GM19438 (cell line): ENCODE data around the gene GCN1.

ENCODE experiments used
- ATAC-seq: cut with Tn5 transposase; IDR thresholded peaks from one replicate; pipeline ENCODE4 v1.9.1; 2021; ENCODE audit warnings: low read depth; ENCODE audit not compliant: unreplicated experiment

Gene GCN1

DNA sequence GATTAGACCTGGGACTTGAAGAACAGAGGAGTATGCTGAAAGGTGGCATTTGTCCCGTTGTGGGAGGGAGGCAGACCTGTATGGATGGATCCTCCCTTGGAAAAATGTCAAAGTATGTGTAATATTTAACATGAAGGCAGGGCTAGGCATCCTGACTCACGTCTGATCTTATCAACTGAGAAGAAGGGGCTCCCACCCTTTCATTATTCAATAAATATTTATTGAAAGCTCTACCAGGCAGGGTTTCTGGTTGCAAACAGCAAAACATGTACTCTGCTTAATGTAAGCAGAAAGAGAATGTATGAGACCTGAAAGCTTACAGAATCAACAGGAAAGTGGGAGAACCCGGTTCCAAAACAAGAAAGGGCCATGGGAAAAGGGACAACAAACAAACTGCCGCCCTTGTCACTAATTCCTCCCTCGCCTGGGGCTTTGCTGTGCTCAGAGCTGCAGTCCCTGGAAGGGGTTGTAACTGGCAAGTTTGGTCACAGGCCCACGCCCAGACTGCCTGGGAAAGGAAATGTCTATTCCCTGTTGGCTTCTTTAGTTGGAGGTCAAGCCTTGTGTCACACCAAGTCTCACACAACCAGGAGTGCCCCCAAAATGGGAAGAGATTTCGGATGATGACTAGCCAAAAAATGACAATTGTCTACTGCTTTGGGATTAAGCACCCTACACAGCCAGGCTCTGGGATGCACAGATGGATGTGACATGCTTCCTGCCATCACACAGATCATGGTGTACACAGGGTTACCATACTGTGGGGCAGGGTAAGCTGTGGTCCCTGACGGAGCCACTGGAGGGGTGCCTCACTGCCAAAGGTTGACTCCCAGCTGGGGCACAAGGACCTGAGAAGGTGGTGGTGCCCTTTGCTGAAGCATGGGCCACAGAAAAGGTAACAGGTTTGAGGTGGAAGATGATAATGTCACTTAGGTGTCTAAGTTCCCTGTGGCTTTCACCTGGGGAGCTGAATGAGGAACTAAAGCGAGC, 114.8 kb downstream of the GCN1 start:
- no peak for ATAC-seq

GRCh38 chr12:120078868-120079267, 115.6 kb downstream of the GCN1 start:
- no peak for ATAC-seq

DNA sequence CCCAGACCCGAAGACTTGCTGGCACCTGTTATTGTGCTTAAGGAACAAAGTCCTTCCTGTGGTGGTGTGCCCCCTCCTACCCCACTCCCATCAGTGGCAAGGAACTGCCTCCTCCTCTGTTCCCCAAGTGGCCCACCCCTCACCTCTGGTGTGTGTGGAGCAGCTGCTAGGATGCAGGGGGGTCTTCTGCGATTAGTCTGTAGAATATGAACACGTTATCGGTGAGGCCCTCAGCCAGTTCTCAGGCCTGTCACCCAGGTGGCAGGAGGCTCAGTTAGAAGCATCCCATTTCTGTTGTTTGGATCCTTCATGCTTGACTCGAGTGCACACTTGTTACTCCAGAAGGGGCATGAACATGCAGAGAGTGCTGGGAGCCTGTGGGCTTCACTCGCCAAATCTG, 117.3 kb downstream of the GCN1 start:
- no peak for ATAC-seq
